ENCODE measurements around the gene CTU2.

The CTU2 gene

DNA sequence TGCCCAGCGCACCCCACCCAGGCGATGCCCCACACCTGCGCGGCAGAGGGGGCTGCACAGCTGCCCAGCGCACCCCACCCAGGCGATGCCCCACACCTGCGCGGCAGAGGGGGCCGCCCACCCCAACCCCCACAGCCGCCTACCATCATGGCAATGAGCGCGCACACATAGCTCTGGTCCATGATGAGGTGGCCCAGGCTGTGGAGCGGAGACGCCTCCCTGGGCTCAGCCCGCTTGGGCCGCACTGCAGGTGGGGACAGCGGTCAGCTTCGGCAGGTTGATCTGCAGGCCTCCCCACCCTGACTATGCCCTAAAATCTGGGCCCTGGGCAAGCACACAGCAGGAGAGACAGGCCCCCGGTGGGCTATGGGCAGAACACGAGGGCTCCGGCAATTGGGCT is 30.2 kb downstream of the CTU2 start:
- ATAC-seq: no peak

DNA sequence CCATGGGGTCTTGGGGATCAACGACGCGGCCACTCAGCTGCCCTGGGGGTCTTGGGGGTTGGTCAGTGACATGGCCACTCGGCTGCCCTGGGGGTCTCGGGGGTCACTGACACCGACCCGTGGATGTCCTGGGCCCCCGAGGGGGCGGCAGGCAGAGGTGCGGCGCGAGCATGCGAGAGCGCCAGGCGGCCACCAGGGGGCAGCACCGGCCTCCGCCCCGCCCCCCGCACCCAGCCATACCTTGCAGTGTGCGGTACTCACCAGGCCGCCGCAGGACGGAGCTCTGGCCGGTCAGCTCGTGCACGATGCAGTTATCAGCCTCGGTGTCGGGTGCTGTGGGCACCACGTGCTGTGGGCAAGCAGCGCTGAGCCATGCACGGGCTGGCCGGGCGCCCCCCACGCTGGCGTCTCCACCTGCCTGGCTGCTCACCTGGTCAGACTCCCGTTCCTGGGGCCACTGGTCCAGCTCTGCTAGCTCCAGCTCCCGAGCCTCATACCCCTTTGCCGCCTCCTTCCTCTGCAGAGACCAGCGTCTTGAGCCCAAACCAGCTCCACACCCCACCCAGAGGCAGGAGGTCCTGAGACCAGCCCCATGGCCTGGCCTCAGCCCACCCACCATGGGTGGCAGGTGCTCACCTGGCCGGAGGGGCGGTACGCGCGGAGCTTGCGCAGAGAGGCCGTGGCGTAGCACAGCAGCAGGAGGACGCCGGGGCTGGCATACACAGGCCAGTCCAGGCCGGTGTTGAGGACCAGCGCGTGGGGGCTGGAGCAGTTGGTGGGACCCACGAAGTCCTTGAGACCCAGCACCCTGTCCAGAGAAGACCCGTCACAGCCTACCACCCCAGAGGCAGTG is 31.2 kb downstream of the CTU2 start:
- TF ChIP-seq, protein P1, sequence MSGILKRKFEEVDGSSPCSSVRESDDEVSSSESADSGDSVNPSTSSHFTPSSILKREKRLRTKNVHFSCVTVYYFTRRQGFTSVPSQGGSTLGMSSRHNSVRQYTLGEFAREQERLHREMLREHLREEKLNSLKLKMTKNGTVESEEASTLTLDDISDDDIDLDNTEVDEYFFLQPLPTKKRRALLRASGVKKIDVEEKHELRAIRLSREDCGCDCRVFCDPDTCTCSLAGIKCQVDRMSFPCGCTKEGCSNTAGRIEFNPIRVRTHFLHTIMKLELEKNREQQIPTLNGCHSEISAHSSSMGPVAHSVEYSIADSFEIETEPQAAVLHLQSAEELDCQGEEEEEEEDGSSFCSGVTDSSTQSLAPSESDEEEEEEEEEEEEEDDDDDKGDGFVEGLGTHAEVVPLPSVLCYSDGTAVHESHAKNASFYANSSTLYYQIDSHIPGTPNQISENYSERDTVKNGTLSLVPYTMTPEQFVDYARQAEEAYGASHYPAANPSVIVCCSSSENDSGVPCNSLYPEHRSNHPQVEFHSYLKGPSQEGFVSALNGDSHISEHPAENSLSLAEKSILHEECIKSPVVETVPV (CRISPR knock-in tag; IDR thresholded peaks at IDR 0.05): no peak
- no peak for TF ChIP-seq ZC3H10 (CRISPR knock-in tag; IDR thresholded peaks at IDR 0.05)
- TF ChIP-seq ZFP3 (CRISPR knock-in tag; IDR thresholded peaks at IDR 0.05): no peak
- TF ChIP-seq ZNF8 (CRISPR knock-in tag; IDR thresholded peaks at IDR 0.05): no peak
- TF ChIP-seq BACH2 (CRISPR knock-in tag; IDR thresholded peaks at IDR 0.05; ENCODE audit: borderline replicate concordance): no peak
- no peak for TF ChIP-seq PPARA (CRISPR knock-in tag; IDR thresholded peaks at IDR 0.05; ENCODE audit: borderline replicate concordance)
- TF ChIP-seq OSR1 (CRISPR knock-in tag; IDR thresholded peaks at IDR 0.05): no peak
- no peak for TF ChIP-seq ZNF70 (CRISPR knock-in tag; IDR thresholded peaks at IDR 0.05)
- TF ChIP-seq TCF4 (CRISPR knock-in tag; IDR thresholded peaks at IDR 0.05; ENCODE audit: borderline replicate concordance): no peak
- TF ChIP-seq, protein P2, sequence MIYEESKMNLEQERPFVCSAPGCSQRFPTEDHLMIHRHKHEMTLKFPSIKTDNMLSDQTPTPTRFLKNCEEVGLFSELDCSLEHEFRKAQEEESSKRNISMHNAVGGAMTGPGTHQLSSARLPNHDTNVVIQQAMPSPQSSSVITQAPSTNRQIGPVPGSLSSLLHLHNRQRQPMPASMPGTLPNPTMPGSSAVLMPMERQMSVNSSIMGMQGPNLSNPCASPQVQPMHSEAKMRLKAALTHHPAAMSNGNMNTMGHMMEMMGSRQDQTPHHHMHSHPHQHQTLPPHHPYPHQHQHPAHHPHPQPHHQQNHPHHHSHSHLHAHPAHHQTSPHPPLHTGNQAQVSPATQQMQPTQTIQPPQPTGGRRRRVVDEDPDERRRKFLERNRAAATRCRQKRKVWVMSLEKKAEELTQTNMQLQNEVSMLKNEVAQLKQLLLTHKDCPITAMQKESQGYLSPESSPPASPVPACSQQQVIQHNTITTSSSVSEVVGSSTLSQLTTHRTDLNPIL (CRISPR knock-in tag; IDR thresholded peaks at IDR 0.05; ENCODE audit: low read depth): no peak
- peak; percentile 88 for ATAC-seq

More for the DNA sequence above, 30.2 kb downstream of the CTU2 start:
- TF ChIP-seq, protein P3, sequence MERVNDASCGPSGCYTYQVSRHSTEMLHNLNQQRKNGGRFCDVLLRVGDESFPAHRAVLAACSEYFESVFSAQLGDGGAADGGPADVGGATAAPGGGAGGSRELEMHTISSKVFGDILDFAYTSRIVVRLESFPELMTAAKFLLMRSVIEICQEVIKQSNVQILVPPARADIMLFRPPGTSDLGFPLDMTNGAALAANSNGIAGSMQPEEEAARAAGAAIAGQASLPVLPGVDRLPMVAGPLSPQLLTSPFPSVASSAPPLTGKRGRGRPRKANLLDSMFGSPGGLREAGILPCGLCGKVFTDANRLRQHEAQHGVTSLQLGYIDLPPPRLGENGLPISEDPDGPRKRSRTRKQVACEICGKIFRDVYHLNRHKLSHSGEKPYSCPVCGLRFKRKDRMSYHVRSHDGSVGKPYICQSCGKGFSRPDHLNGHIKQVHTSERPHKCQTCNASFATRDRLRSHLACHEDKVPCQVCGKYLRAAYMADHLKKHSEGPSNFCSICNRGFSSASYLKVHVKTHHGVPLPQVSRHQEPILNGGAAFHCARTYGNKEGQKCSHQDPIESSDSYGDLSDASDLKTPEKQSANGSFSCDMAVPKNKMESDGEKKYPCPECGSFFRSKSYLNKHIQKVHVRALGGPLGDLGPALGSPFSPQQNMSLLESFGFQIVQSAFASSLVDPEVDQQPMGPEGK (CRISPR knock-in tag; IDR thresholded peaks at IDR 0.05; ENCODE audit: borderline replicate concordance): no peak
- TF ChIP-seq TOX (CRISPR knock-in tag; IDR thresholded peaks at IDR 0.05; ENCODE audit: borderline replicate concordance) (no peak), ZNF565 (CRISPR knock-in tag; conservative IDR thresholded peaks at IDR 0.05; ENCODE audit: low read depth) (no peak)
- TF ChIP-seq, protein P2 (CRISPR knock-in tag; IDR thresholded peaks at IDR 0.05; ENCODE audit: low read depth): no peak
- TF ChIP-seq, protein P1 (CRISPR knock-in tag; IDR thresholded peaks at IDR 0.05): no peak

DNA sequence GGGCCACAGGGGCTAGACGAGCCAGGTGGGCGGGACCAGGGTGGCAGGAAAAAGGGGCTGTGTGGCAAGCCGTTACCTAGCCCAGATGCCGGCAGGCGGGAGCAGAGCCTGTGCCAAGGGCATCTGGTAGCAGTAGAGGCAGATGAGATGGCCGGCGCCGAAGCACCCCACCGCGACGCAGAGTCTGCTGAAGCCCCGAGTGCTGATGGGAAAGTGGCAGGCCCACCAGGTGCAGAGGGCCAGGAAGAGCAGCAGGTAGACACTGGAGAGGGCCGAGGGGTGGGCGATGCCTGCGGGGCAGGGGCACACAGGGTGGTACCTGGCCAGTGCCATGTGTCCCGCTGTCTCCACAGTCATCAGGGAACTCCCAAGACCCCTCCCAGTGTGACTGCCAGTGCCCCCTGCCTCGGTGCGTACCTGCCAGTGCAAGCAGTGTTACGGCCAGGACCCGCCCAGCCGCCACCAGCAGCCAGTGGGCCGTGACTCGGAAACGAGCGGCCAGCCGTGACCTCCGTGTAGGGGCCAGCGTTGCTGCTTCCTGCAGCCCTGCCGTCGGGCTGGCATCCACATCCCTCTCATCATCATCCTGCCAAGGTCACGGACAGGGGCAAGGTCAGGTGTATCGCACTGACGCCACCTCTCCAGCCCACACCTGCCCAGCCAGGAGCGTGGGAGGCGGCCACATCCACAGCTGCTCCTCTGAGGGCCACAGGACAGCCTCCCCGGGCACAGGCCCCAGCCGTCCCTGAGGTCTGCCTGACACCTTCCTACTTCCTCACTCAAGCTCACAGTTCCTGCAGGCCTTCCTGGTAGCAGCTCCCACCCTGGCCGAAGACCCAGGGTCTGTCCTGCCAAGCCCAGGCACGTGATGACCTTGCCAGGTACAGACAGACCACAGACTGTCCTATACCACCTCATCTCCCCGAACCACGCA is 32.1 kb downstream of the CTU2 start:
- no peak for ATAC-seq
- TF ChIP-seq ESRRG (CRISPR knock-in tag; IDR thresholded peaks at IDR 0.05) (no peak), ZC3H10 (CRISPR knock-in tag; IDR thresholded peaks at IDR 0.05) (no peak), BACH2 (CRISPR knock-in tag; IDR thresholded peaks at IDR 0.05; ENCODE audit: borderline replicate concordance) (no peak), SNAI2 (CRISPR knock-in tag; IDR thresholded peaks at IDR 0.05) (no peak), TOX (CRISPR knock-in tag; IDR thresholded peaks at IDR 0.05; ENCODE audit: borderline replicate concordance) (no peak), ARNTL (CRISPR knock-in tag; IDR thresholded peaks at IDR 0.05; ENCODE audit: borderline replicate concordance, low read depth) (no peak)
